AG04449 (cell line): ENCODE data around the gene KCNQ1.

ENCODE experiments used
- CTCF ChIA-PET: fragments of 350-600 bp; formaldehyde crosslinking; extraction: SDS; loops from one replicate; lab custom pipeline; 2021; ENCODE audit warnings: antibody characterized with exemption; lab: Yijun Ruan, JAX
- POLR2A ChIA-PET: fragments of 400-600, 350-600 bp; formaldehyde crosslinking; extraction: SDS; loops from one replicate; lab custom pipeline; 2020; ENCODE audit warnings: antibody characterized with exemption, inconsistent platforms; lab: Yijun Ruan, JAX
- DNase-seq: peaks from one replicate; pipeline ENCODE4 v3.0.0-alpha.2; 2010; ENCODE audit warnings: low read depth, low spot score
- H3K4me3 ChIP-seq: 2 replicates; pipeline ENCODE4 v1.5.1; 2011; ENCODE audit warnings: low read depth, mild to moderate bottlenecking, control low read depth, low read length
- TF ChIP-seq, protein P1 (sequence below): IDR thresholded peaks from one replicate; pipeline ENCODE4 v1.5.1; 2011; ENCODE audit warnings: mild to moderate bottlenecking, moderate library complexity, low read length, control low read depth, inconsistent platforms; ENCODE audit not compliant: insufficient read depth; ENCODE audit errors: missing control alignments

KCNQ1 gene

DNA sequence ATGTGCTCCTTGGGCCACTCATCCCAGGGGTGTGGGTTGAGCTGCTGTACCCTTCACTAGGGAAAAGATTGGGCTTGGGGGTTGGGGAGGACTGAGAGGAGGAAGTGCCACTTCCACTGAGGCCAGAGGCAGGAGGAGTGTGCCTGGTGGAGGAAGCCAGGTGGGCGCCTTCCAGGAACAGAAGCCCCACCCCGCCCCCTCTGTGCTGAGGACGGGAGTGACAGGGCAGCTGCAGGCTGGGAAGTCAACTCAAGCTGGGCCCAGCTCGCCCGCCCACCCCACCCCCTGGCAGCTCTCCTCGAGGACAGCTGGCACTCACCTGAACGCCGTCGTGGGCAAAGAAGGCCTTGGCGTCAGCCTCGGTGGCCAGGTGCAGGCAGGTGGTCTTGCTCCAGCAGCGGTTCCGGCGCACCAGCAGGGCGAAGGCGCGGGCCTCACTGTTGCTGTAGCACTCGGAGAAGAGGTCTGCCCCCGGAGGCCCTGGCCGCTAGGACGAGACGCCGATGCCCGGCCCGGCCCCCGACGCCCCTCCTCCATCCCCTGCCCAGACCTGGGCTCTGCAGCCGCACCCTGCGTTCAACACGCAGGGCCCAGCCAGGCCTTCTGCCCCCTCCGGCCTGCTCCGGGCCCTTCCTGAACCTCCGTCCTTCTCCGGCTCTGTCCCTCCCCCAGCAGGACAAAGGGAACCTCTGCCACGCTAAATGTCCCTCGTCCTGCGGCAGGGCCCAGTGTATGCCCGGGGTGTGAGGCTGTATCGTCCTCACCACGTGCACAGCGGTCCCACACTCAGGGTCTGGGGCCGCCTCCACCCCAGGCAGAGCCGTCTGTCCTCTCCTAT lies 30.8 kb upstream of the KCNQ1 start:
- TF ChIP-seq, protein P1, sequence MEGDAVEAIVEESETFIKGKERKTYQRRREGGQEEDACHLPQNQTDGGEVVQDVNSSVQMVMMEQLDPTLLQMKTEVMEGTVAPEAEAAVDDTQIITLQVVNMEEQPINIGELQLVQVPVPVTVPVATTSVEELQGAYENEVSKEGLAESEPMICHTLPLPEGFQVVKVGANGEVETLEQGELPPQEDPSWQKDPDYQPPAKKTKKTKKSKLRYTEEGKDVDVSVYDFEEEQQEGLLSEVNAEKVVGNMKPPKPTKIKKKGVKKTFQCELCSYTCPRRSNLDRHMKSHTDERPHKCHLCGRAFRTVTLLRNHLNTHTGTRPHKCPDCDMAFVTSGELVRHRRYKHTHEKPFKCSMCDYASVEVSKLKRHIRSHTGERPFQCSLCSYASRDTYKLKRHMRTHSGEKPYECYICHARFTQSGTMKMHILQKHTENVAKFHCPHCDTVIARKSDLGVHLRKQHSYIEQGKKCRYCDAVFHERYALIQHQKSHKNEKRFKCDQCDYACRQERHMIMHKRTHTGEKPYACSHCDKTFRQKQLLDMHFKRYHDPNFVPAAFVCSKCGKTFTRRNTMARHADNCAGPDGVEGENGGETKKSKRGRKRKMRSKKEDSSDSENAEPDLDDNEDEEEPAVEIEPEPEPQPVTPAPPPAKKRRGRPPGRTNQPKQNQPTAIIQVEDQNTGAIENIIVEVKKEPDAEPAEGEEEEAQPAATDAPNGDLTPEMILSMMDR = no peak
- ChIA-PET CTCF (interaction anchor here (0.9 to 13.3 kb wide), 4 partner anchors 9 to 215 kb away, joined by 3 to 381 read pairs (median 4); partner anchors contain the start of genes C11orf21 and TSPAN32), POLR2A (no interaction called here)
- no peak for DNase-seq
- H3K4me3 ChIP-seq = no peak overlapping the region

DNA sequence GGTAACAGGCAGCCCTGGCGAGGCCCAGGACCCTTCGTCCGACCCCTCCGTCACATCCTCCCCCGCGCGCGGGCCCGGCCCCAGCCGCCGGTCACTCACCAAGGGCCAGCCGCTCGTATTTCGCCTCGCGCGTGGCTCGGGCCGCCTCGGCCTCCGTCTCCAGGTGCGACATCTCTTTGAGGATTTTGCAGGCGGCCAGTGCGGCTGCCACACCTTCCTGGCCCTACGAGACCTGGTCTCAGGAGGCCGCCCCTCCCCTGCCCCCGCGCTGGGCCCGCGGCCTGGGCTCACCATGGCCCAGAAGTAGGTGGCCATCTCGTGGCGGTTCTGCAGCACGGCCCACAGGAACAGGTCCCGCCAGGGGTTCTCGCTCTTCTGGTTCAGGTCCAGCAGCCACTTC lies 30.2 kb upstream of the KCNQ1 start:
- TF ChIP-seq, protein P1 = no peak
- no peak overlapping the region for H3K4me3 ChIP-seq
- ChIA-PET POLR2A (no interaction called here), CTCF (interaction anchor here (13.3 kb wide), 1 partner anchor 108 kb away, joined by 381 read pairs; the partner anchor contains the start of genes C11orf21 and TSPAN32)
- DNase-seq = no peak

DNA sequence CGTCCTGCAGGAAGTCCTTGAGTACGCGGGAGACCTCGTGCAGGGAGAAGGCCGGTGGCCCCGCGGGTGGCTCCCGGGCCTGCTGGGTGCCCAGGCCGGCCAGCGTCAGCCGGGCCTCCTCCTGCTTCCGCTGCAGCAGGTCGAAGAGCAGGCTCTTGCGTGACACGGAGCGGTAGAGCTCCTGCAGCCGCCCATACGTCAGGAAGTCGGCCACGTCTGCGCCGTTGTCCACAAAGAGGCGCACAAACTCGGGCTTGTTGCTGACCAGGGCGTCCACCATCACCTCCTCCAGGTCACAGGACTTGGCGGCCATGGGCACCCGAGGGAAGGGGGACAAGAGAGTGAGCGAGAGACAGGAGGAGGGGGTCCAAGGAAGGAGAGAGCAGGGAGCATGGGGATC lies 29.6 kb upstream of the KCNQ1 start:
- POLR2A ChIA-PET = no interaction called here
- TF ChIP-seq, protein P1 = no peak
- no peak for DNase-seq
- CTCF ChIA-PET = interaction anchor here (1.2 to 13.3 kb wide), 2 partner anchors 109 to 118 kb away, joined by 3 to 381 read pairs; partner anchors contain the start of genes C11orf21 and TSPAN32
- H3K4me3 ChIP-seq = no peak overlapping the region

DNA sequence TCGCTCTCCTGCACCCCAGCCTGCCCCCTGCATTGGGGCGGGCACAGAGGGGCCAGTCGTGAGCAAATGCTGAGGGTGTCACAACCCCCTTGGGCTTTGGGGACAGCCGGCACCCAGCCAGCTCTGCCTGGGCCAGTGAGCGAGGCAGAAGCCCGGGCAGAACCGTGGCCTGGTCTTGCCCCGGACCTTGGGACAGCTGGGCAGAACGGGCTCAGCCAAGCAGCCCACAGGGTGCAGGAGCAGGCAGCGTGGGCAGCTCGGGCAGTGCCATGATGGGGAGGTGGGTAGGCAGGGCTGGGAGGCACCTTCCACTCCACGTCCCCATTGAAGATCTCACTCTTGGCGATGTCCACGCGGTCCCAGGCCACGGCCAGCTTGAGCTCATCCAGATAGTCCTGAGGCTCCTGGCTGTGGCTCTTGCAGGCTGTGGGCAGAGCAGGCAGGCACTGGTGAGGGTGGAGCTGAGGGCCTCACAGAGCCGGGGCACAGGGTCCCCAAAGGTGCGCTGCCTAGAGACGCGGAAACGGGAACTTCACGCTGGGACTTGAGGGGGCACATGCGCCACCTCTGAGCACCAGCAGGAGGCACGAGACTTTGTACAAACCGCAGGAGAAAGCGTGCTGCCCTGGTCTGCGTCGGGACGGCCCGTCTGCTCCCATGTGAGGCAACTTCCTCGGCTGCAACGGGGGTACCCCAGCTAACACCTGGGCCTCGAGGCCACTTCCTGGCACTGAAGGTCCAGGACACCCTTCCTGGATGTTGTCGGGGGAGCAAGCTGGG lies 29.0 kb upstream of the KCNQ1 start:
- ChIA-PET CTCF (interaction anchor here (1.2 to 13.3 kb wide), 2 partner anchors 110 to 117 kb away, joined by 3 to 381 read pairs; partner anchors contain the start of genes C11orf21 and TSPAN32), POLR2A (no interaction called here)
- TF ChIP-seq, protein P1 = no peak
- no peak overlapping the region for H3K4me3 ChIP-seq
- DNase-seq = no peak

DNA sequence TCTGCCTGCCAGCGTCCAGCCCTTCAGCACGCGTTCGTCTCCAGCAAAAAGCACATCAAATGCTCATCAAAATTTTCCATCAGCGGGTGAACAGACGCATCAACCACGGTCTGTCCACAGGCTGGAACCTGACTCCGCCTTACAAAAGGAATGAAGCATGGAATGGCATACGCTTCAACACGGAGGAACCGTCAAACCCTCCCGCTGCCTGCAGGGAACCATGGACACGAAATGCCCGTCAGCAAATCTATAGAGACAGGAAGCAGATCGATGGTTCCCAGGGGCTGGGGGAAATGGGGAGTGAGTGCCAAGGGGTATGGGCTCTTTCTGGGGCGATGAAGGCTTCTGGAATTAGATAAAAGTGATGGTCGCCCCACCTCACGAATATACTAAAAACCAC lies 28.0 kb upstream of the KCNQ1 start:
- TF ChIP-seq, protein P1 = no peak
- ChIA-PET POLR2A (no interaction called here), CTCF (interaction anchor here (0.8 to 13.3 kb wide), 5 partner anchors 14 to 230 kb away, joined by 3 to 381 read pairs (median 70); partner anchors contain the start of genes C11orf21, TSPAN32 and TSSC4)
- no peak overlapping the region for H3K4me3 ChIP-seq
- no peak for DNase-seq
